ENCODE results near the gene TBL2. TPM values are rescaled to one million over a fixed set of nuclear protein-coding genes. Genes with fewer than 3 reads are reported as not detected.
"Not testable (repeated sequence)": the region's sequence is repeated elsewhere in the genome, so short reads cannot be mapped to it uniquely, and the experiment has no call there.

TBL2 gene
- total RNA-seq, 1 donor from 2014 or later: 42.1 TPM

DNA sequence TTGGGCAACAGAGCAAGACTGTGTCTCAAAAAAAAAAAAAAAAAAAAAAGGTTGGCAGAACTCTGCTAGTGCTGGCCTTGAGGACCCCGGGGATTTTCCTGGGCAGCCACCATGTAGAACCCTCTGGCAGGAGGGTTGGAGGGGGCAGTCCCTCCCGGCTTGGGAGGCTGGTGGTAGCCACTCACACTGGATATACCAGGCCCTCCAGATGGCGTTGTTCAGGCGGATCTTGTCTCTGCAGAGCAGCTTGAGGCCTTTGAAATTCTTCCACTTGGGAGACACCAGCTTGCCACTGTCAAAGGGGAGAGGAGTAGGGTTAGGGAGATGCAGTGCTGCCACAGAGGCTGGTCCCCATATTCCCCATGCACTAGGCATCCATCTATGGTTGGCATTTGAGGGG is 37.5 kb upstream of the TBL2 start:
- Mint-ChIP-seq H3K9me3 (ENCODE audit: low read depth) (no peaks in the 10 kb centered on the region), H3K36me3 (ENCODE audit: insufficient read depth) (no peaks in the 10 kb centered on the region), H3K27ac (no peak overlapping the region), H3K4me3 (ENCODE audit: low read depth) (no peak overlapping the region), H3K4me1 (ENCODE audit: low read depth) (peaks cover 5% of the 10 kb centered on the region), H3K27me3 (peaks cover 3% of the 10 kb centered on the region)
- TF ChIP-seq, protein P1, sequence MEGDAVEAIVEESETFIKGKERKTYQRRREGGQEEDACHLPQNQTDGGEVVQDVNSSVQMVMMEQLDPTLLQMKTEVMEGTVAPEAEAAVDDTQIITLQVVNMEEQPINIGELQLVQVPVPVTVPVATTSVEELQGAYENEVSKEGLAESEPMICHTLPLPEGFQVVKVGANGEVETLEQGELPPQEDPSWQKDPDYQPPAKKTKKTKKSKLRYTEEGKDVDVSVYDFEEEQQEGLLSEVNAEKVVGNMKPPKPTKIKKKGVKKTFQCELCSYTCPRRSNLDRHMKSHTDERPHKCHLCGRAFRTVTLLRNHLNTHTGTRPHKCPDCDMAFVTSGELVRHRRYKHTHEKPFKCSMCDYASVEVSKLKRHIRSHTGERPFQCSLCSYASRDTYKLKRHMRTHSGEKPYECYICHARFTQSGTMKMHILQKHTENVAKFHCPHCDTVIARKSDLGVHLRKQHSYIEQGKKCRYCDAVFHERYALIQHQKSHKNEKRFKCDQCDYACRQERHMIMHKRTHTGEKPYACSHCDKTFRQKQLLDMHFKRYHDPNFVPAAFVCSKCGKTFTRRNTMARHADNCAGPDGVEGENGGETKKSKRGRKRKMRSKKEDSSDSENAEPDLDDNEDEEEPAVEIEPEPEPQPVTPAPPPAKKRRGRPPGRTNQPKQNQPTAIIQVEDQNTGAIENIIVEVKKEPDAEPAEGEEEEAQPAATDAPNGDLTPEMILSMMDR (IDR thresholded peaks at IDR 0.05; ENCODE audit: unreplicated experiment): no peak
- no peak for DNase-seq (ENCODE audit: low spot score, unreplicated experiment)

DNA sequence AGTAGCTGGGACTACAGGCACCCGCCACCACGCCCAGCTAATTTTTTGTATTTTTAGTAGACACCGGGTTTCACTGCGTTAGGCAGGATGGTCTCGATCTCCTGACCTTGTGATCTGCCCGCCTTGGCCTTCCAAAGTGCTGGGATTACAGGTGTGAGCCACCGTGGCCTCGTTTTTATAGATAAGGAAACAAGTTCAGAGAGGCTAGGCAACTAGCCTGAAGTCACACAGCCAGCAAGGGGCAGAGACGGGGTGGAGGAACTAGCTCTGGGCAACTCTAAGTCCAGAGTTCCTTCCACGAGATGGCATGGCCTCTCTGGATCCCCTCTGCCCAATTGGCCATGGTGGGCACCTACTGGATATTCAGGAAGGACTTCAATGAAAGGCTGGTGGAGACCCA is 36.6 kb upstream of the TBL2 start:
- H3K36me3 Mint-ChIP-seq (ENCODE audit: insufficient read depth); DNase-seq (ENCODE audit: low spot score, unreplicated experiment); H3K27me3 Mint-ChIP-seq; H3K4me3 Mint-ChIP-seq (ENCODE audit: low read depth); H3K27ac Mint-ChIP-seq; H3K4me1 Mint-ChIP-seq (ENCODE audit: low read depth); H3K9me3 Mint-ChIP-seq (ENCODE audit: low read depth): not testable (repeated sequence)

DNA sequence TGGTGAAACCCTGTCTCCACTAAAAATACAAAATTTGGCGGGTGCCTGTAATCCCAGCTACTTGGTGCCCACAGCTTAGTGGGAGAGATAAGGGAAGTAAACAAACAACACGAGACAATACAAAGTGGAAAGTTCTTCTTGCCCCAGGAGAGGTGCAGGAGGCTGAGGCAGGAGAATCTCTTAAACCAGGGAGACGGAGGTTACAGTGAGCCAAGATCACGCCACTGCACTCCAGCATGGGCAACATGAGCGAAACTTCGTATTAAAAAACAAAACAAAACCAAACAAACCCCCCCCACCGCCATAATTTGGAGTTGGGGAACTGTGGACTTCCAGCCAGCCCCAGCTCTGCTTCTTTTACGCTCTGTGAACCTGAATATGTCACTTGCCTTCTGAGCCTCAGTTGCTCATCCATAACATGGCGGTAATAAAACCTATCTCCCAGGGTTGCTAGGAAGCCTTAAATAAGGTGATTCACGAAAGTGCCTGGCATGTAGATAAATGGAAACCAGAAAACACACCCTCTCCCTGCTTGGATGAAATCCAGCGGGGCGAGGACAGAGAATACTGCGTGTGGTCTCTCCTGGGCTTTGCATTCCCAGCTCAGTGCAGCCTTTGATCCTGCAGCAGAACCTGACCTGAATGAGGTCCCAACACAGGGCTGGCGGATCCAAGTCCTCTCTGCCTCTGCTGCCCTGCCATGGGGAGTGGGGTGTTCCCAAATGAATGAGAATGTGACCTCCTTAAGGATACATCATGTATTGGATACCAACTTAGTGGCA is 35.8 kb upstream of the TBL2 start:
- no peak overlapping the region for H3K4me3 Mint-ChIP-seq (ENCODE audit: low read depth)
- peaks cover 3% of the 10 kb centered on the region for H3K27me3 Mint-ChIP-seq
- no peak overlapping the region for H3K27ac Mint-ChIP-seq
- H3K4me1 Mint-ChIP-seq (ENCODE audit: low read depth): peaks cover 5% of the 10 kb centered on the region
- DNase-seq (ENCODE audit: low spot score, unreplicated experiment): no peak
- TF ChIP-seq, protein P1 (IDR thresholded peaks at IDR 0.05; ENCODE audit: unreplicated experiment): no peak
- H3K9me3 Mint-ChIP-seq (ENCODE audit: low read depth): no peaks in the 10 kb centered on the region
- H3K36me3 Mint-ChIP-seq (ENCODE audit: insufficient read depth): no peaks in the 10 kb centered on the region

DNA sequence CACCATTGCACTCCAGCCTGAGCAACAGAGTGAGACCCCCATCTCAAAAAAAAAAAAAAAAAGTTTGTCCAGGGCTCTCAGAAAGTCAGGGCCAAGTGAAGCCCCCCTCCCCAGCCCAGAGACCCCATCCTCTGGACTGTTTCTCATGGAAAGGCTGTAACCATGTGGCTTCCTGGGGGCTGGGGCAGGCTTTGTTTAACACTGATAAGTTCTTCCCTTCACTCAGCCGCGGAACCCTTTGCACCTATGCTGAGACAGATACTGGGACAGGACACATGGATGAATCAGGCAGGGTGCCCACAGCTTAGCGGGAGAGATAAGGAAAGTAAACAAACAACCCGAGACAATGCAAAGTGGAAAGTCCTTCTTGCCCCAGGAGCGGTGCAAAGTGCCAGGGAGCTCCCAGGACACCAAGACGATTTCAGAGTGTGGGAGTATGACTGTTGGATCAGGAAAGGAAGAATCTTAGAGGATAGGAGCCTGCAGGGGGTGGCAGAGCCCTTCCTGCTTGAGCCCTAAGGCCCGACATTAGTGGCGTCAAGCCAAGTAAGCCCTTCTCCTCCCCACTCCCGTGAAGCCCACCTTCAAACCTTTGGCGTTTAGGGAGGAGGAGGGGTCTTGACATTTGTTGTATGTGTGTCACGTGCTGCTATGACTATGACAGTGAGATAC is 34.4 kb upstream of the TBL2 start:
- Mint-ChIP-seq H3K4me3 (ENCODE audit: low read depth) (peak overlapping the region; percentile 33), H3K27ac (no peak overlapping the region), H3K27me3 (peaks cover 3% of the 10 kb centered on the region), H3K4me1 (ENCODE audit: low read depth) (peaks cover 2% of the 10 kb centered on the region), H3K36me3 (ENCODE audit: insufficient read depth) (no peaks in the 10 kb centered on the region), H3K9me3 (ENCODE audit: low read depth) (no peaks in the 10 kb centered on the region)
- DNase-seq (ENCODE audit: low spot score, unreplicated experiment): no peak
- TF ChIP-seq, protein P1 (IDR thresholded peaks at IDR 0.05; ENCODE audit: unreplicated experiment): peak; percentile 27

DNA sequence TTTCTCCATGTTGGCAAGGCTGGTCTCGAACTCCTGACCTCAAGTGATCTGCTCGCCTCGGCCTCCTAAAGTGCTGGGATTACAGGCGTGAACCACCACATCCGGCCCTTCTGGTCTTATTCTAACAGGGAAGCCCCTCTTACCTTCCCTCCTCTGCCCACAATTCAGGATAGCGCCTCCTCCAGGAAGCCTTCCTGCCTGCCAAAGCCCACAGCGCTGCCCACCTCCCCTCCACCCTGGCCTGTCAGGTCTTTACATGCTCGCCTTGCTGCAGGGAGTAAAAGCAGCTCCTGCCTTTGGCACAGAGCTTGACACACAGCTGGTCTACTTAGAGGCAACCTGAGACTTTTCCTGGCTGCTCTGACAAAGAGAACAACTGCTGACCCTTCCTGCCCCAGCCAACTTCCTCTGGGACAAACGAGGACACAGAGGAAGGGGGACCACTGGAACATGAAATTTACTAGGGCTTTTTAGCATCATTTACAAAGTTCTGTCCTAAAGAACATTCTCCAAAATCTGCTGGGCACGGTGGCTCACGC is 32.7 kb upstream of the TBL2 start:
- TF ChIP-seq, protein P1 (IDR thresholded peaks at IDR 0.05; ENCODE audit: unreplicated experiment): no peak
- Mint-ChIP-seq H3K36me3 (ENCODE audit: insufficient read depth) (no peaks in the 10 kb centered on the region), H3K4me3 (ENCODE audit: low read depth) (no peak overlapping the region), H3K4me1 (ENCODE audit: low read depth) (peaks cover 2% of the 10 kb centered on the region), H3K9me3 (ENCODE audit: low read depth) (no peaks in the 10 kb centered on the region), H3K27ac (no peak overlapping the region), H3K27me3 (peaks cover 6% of the 10 kb centered on the region)
- no peak for DNase-seq (ENCODE audit: low spot score, unreplicated experiment)

Data from progenitor cell of endocrine pancreas (in vitro differentiated cells).